Thyroid gland (tissue), 4 donors: ENCODE measurements around the gene EPHA3.

Experiments
- POLR2A ChIP-seq, 2 donors: fragments of 450-650 bp; IDR thresholded peaks; one replicate each; pipeline ENCODE4 v1.6.1; 2017; ENCODE audit warnings: antibody characterized with exemption in 2 of 2, mild to moderate bottlenecking in 2 of 2, moderate library complexity in 1 of 2
- TF ChIP-seq, protein P1 (sequence below), 6 experiments: fragments of 200-600 bp in 3 of 6; fragments of 450-650 bp in 3 of 6; sonication (generic) in 3 of 6; IDR thresholded peaks; one replicate each; pipeline ENCODE4 v1.5.1; 2016 to 2019; ENCODE audit warnings: antibody characterized with exemption in 6 of 6, mild to moderate bottlenecking in 2 of 6, inconsistent platforms in 1 of 6, moderate library complexity in 1 of 6

DNA sequence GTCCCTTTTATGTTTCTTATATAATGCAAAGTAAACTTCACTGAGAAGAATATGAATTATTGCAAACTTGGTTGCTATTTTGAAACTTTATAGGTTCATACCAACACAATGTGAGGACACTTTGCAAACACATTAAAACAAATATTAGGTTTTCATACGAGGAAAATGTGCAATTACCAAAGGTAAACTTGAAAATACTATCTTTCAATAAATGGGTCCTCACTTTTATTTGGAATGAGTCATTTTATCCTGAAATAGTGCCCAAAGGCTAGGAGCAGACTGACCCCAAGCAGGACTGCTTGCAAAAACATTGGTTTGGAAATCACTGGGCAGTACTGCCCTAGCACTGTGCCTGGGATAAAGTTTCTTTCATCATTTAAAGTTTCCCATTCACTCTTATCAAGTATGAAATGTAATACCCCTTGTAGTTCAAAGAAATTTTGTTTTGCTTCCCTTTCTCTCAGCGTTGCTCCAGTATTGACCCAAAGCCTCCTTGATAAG is 396.5 kb downstream of the EPHA3 start:
- TF ChIP-seq, protein P1, sequence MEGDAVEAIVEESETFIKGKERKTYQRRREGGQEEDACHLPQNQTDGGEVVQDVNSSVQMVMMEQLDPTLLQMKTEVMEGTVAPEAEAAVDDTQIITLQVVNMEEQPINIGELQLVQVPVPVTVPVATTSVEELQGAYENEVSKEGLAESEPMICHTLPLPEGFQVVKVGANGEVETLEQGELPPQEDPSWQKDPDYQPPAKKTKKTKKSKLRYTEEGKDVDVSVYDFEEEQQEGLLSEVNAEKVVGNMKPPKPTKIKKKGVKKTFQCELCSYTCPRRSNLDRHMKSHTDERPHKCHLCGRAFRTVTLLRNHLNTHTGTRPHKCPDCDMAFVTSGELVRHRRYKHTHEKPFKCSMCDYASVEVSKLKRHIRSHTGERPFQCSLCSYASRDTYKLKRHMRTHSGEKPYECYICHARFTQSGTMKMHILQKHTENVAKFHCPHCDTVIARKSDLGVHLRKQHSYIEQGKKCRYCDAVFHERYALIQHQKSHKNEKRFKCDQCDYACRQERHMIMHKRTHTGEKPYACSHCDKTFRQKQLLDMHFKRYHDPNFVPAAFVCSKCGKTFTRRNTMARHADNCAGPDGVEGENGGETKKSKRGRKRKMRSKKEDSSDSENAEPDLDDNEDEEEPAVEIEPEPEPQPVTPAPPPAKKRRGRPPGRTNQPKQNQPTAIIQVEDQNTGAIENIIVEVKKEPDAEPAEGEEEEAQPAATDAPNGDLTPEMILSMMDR (IDR thresholded peaks at IDR 0.05): no peak
- no peak for TF ChIP-seq POLR2A (IDR thresholded peaks at IDR 0.05)
